HG02973 (cell line): Measurements from ENCODE around the gene PRRG3.

Experiments
- ATAC-seq: cut with Tn5 transposase; IDR thresholded peaks from one replicate; pipeline ENCODE4 v1.9.1; 2021; ENCODE audit warnings: moderate library complexity; ENCODE audit not compliant: unreplicated experiment

Gene PRRG3

GRCh38 chrX:151741606-151742005, 46.3 kb downstream of the PRRG3 start:
- no peak for ATAC-seq

- ATAC-seq, result no peak
Measured at GRCh38 chrX:151742311-151742710, 47.1 kb downstream of the PRRG3 start.

- ATAC-seq, result no peak
Measured at GRCh38 chrX:151743651-151744470, 48.6 kb downstream of the PRRG3 start.

DNA sequence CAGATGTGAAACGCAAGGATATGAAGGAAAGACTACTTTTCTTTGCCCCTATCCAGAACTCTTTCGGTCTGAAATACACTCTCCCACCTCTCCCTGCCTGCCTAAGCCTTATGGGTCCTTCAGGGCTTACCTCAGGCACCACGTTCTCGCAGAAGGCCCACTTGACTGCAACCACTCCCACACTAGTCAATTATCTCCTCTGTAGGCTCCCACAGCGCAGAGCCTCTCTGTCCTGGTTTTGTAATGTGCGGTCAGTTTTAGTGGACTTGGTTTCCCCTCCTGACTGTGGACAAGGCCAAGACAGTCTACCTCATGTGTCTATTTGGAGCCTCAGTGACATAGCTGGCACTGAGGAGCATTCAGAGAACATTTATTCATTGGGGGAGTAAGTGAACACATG, 50.4 kb downstream of the PRRG3 start:
- ATAC-seq, result no peak

GRCh38 chrX:151746502-151746901, 51.2 kb downstream of the PRRG3 start:
- no peak for ATAC-seq

- ATAC-seq, result no peak
Measured at GRCh38 chrX:151750511-151750910, 55.3 kb downstream of the PRRG3 start.

DNA sequence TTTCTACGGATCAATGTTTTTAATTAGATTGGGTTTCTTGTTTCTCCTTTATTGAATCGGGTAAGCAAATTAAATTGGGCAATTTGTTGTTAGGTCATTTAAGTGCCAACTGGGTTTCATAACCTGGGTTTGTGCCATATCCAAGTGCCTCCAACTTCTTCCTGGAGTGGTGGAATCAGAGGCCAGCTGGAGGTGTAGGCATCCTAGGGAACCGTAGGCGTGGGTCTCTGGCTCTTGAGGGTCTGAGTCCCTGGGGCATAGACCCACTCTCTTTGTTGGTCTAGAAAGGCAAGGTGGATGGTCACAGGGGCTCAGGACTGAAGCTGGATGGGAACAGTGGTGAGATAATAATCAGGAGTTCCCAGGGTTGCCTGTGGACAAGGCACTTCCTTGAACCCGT, 57.6 kb downstream of the PRRG3 start:
- ATAC-seq, result no peak

GRCh38 chrX:151753313-151754046, 58.2 kb downstream of the PRRG3 start:
- ATAC-seq, result peak; percentile 78

DNA sequence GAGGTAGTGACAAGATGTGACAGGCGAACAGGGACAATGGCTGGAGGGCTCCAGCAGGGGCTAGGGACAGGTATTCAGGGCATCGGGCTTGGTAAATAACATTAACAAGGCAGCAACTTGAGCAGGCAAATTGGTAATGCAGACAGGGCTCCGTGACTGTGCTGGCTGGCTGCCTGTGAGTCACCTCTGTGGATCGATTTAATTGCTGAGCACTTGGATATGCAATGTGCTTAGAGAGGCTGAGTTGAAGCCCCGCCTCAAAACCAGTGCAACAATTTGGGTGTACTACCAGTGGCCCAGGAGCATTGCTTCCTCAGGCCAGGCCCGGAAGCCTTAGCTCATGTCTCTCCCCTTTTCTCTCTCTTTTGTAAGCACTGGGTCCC, 58.8 kb downstream of the PRRG3 start:
- ATAC-seq, result no peak

DNA sequence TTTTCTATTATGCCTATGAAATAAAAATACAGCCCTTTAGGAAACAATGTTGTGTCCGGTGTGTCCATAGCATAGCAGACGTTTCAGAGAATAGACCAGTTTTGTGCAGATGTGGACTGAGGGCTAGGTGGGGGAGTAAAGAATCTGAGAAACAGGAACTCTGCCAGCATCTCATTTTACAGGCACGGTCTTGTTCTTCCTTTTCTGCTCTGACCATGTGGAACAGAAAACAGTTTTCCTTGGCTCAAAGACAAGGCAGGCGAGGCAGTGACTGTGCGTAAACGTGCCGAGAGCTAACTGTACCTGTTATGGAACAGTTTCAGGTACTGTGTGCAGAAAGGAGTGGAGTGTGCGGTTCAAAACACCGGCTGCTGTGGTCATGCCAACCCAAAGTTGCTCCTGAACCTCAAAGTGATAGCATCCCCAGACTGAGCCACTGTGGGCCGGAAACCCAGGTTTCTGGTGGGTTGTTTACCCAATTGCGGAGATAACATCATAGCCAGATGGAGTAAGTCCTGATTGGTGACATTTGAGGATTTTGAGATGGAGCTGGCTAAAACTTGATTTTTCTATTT, 59.5 kb downstream of the PRRG3 start:
- no peak for ATAC-seq
